Neural cell (in vitro differentiated cells): Measurements from ENCODE around the gene COL4A2. TPM values are rescaled to one million over a fixed set of nuclear protein-coding genes. Genes with fewer than 3 reads are reported as not detected.

Source experiments
- H2AFZ ChIP-seq: fragments of 200-600, 300-800 bp; sonication (generic), shearing (Covaris generic); 2 replicates; pipeline ENCODE4 v1.6.0; 2014; ENCODE audit warnings: low read depth, mild to moderate bottlenecking, antibody characterized with exemption, low read length, moderate library complexity
- H3F3A ChIP-seq: fragments of 200-600 bp; shearing (Covaris generic); 2 replicates; pipeline ENCODE4 v1.6.1; 2016; ENCODE audit warnings: mild to moderate bottlenecking, moderate library complexity, mixed read lengths, antibody characterized with exemption, low read length; ENCODE audit not compliant: insufficient read depth, poor library complexity, severe bottlenecking
- H3K27ac ChIP-seq: fragments of 200-600, 300-800 bp; sonication (generic), shearing (Covaris generic); 2 replicates; pipeline ENCODE4 v1.5.1; 2014; ENCODE audit warnings: mild to moderate bottlenecking, low read length, moderate library complexity
- H3K27me3 ChIP-seq: fragments of 300-800, 200-600 bp; sonication (generic), shearing (Covaris generic); 2 replicates; pipeline ENCODE4 v1.6.0; 2014; ENCODE audit warnings: mild to moderate bottlenecking, low read depth, low read length, moderate library complexity; ENCODE audit not compliant: insufficient read depth
- H3K36me3 ChIP-seq: fragments of 300-800, 200-600 bp; sonication (generic), shearing (Covaris generic); 2 replicates; pipeline ENCODE4 v1.5.1; 2014; ENCODE audit warnings: mild to moderate bottlenecking, antibody characterized with exemption, low read length, moderate library complexity; ENCODE audit not compliant: insufficient read depth
- H3K4me2 ChIP-seq: fragments of 300-800, 200-600 bp; sonication (generic), shearing (Covaris generic); 2 replicates; pipeline ENCODE4 v1.6.0; 2014; ENCODE audit warnings: mild to moderate bottlenecking, low read length
- H3K4me3 ChIP-seq: fragments of 300-800, 200-600 bp; sonication (generic), shearing (Covaris generic); 2 replicates; pipeline ENCODE4 v1.5.1; 2014; ENCODE audit warnings: mild to moderate bottlenecking, low read length, moderate library complexity
- H3K79me2 ChIP-seq: fragments of 200-600 bp; shearing (Covaris generic); replicated peaks from 2 replicates; pipeline ENCODE4 v1.6.0; 2014; ENCODE audit warnings: mild to moderate bottlenecking, low read length, moderate library complexity; ENCODE audit not compliant: insufficient read depth
- H3K9ac ChIP-seq: fragments of 300-800, 200-600 bp; sonication (generic), shearing (Covaris generic); 2 replicates; pipeline ENCODE4 v1.6.1; 2016; ENCODE audit warnings: mild to moderate bottlenecking, low read length, mixed read lengths
- H3K9me2 ChIP-seq: fragments of 200-600 bp; shearing (Covaris generic); 2 replicates; pipeline ENCODE4 v1.6.1; 2016; ENCODE audit warnings: mild to moderate bottlenecking, low read length, mixed read lengths; ENCODE audit not compliant: insufficient read depth
- H3K9me3 ChIP-seq: fragments of 200-600, 300-800 bp; sonication (generic), shearing (Covaris generic); 2 replicates; pipeline ENCODE4 v1.6.1; 2016; ENCODE audit warnings: mild to moderate bottlenecking, mixed run types, low read length, moderate library complexity, mixed read lengths
- H4K20me1 ChIP-seq: fragments of 200-600 bp; shearing (Covaris generic); 2 replicates; pipeline ENCODE4 v1.6.1; 2016; ENCODE audit warnings: mild to moderate bottlenecking, mixed run types; ENCODE audit not compliant: insufficient read depth
- CTCF ChIP-seq: fragments of 450-650 bp; IDR thresholded peaks from 2 replicates; pipeline ENCODE4 v1.5.1; 2014; ENCODE audit warnings: antibody characterized with exemption, mild to moderate bottlenecking, moderate library complexity; ENCODE audit not compliant: poor library complexity, severe bottlenecking
- EP300 ChIP-seq: fragments of 450-650 bp; conservative IDR thresholded peaks from 2 replicates; pipeline ENCODE4 v1.6.1; 2014; ENCODE audit warnings: antibody characterized with exemption, mild to moderate bottlenecking, moderate library complexity; ENCODE audit not compliant: poor library complexity, severe bottlenecking
- EZH2 ChIP-seq: fragments of 200-600, 300-800 bp; shearing (Covaris generic), sonication (generic); IDR thresholded peaks from 2 replicates; pipeline ENCODE4 v1.6.1; 2014; ENCODE audit warnings: antibody characterized with exemption, low read length, borderline replicate concordance, mild to moderate bottlenecking; ENCODE audit not compliant: insufficient read depth, poor library complexity, severe bottlenecking
- MXI1 ChIP-seq: fragments of 450-650 bp; conservative IDR thresholded peaks from 2 replicates; pipeline ENCODE4 v1.6.1; 2014; ENCODE audit warnings: antibody characterized with exemption, mild to moderate bottlenecking; ENCODE audit not compliant: poor library complexity, severe bottlenecking
- POLR2AphosphoS5 ChIP-seq: IDR thresholded peaks from 2 replicates; pipeline ENCODE4 v1.6.1; 2012
- RAD21 ChIP-seq: fragments of 450-650 bp; conservative IDR thresholded peaks from 2 replicates; pipeline ENCODE4 v1.6.1; 2014; ENCODE audit warnings: antibody characterized with exemption, mild to moderate bottlenecking, moderate library complexity
- REST ChIP-seq: IDR thresholded peaks from 2 replicates; pipeline ENCODE4 v1.6.1; 2012; ENCODE audit warnings: borderline replicate concordance
- SMC3 ChIP-seq: fragments of 450-650 bp; conservative IDR thresholded peaks from 2 replicates; pipeline ENCODE4 v1.6.1; 2014; ENCODE audit warnings: antibody characterized with exemption, mild to moderate bottlenecking, moderate library complexity; ENCODE audit not compliant: poor library complexity
- TAF1 ChIP-seq: IDR thresholded peaks from 2 replicates; pipeline ENCODE4 v1.6.1; 2012; ENCODE audit warnings: low read depth
- polyA plus RNA-seq: library from polyadenylated mRNA; depleted of rRNA; stranded (reverse); fragments of >200 nt; gene quantifications from 2 replicates; pipeline ENCODE4 v1.2.3, GENCODE V29; 2014

Gene COL4A2
- polyA plus RNA-seq, 1 donor from 2014 or later, result 30.8 TPM

- Histone ChIP-seq H3K27me3 (no peaks in the 10 kb centered on the region), H3K4me2 (no peak overlapping the region), H3K4me3 (no peak overlapping the region), H3K27ac (no peak overlapping the region), H3K9ac (no peak overlapping the region), H3F3A (no peaks in the 10 kb centered on the region), H3K9me3 (no peaks in the 10 kb centered on the region), H2AFZ (no peak overlapping the region), H4K20me1 (no peaks in the 10 kb centered on the region), H3K36me3 (no peaks in the 10 kb centered on the region), H3K9me2 (no peaks in the 10 kb centered on the region), H3K79me2 (no peaks in the 10 kb centered on the region)
- no peak for TF ChIP-seq SMC3
- TF ChIP-seq REST, result no peak
- no peak for TF ChIP-seq RAD21
- TF ChIP-seq MXI1, result no peak
- no peak for TF ChIP-seq POLR2AphosphoS5
- no peak for TF ChIP-seq EP300
- TF ChIP-seq CTCF, result no peak
- TF ChIP-seq EZH2, result no peak
- no peak for TF ChIP-seq TAF1
These were observed 11.8 kb downstream of the COL4A2 start for GRCh38 chr13:110318920-110319319.

- Histone ChIP-seq H4K20me1 (no peaks in the 10 kb centered on the region), H3F3A (no peaks in the 10 kb centered on the region), H3K9me2 (no peaks in the 10 kb centered on the region), H3K9me3 (no peaks in the 10 kb centered on the region), H3K4me3 (no peak overlapping the region), H3K27ac (no peak overlapping the region), H3K9ac (no peak overlapping the region), H3K27me3 (no peaks in the 10 kb centered on the region), H3K36me3 (no peaks in the 10 kb centered on the region), H2AFZ (no peak overlapping the region), H3K4me2 (no peak overlapping the region), H3K79me2 (no peaks in the 10 kb centered on the region)
- TF ChIP-seq EZH2 (no peak), TAF1 (no peak), REST (no peak), MXI1 (no peak), POLR2AphosphoS5 (no peak), EP300 (no peak), RAD21 (no peak), CTCF (no peak), SMC3 (no peak)
These were observed 12.3 kb downstream of the COL4A2 start for GRCh38 chr13:110319397-110319773.
